Transverse colon (tissue), 3 donors: Measurements from ENCODE around the gene TRPM8.

Experiments used
- CTCF ChIP-seq, 5 experiments: fragments of 200-600 bp in 3 of 5; fragments of 450-650 bp in 2 of 5; sonication (generic) in 3 of 5; IDR thresholded peaks; 1 replicate in 2 of 5; 2 replicates in 3 of 5; pipeline ENCODE4 v1.5.1; 2016 to 2017; ENCODE audit warnings: antibody characterized with exemption in 5 of 5, inconsistent platforms in 3 of 5, mild to moderate bottlenecking in 2 of 5, moderate library complexity in 1 of 5
- EP300 ChIP-seq: sonication (generic); formaldehyde crosslinking; IDR thresholded peaks from one replicate; pipeline ENCODE4 v1.6.1; 2017; ENCODE audit warnings: antibody characterized with exemption, low read depth
- POLR2A ChIP-seq: fragments of 450-650 bp; IDR thresholded peaks from one replicate; pipeline ENCODE4 v1.6.1; 2016; ENCODE audit warnings: antibody characterized with exemption, mild to moderate bottlenecking, moderate library complexity

GRCh38 chr2:233997707-233998106 lies 80.5 kb downstream of the TRPM8 start:
- TF ChIP-seq CTCF (IDR thresholded peaks at IDR 0.05) (no peak), POLR2A (no peak), EP300 (no peak)
